GM12873 (cell line): ENCODE results near the gene TCERG1L.

Experiments
- CTCF ChIP-seq: IDR thresholded peaks from 2 replicates; pipeline ENCODE4 v1.5.1; 2012; ENCODE audit warnings: low read depth, mild to moderate bottlenecking, moderate library complexity, low read length, control low read depth; ENCODE audit not compliant: insufficient read depth; ENCODE audit errors: missing control alignments

TCERG1L gene

GRCh38 chr10:131062621-131063260 lies 248.8 kb downstream of the TCERG1L start:
- no peak for TF ChIP-seq CTCF

GRCh38 chr10:131061216-131061615 lies 250.3 kb downstream of the TCERG1L start:
- no peak for TF ChIP-seq CTCF

- no peak for TF ChIP-seq CTCF
Observed at GRCh38 chr10:131059881-131060280, 251.6 kb downstream of the TCERG1L start.

- no peak for TF ChIP-seq CTCF
Observed at GRCh38 chr10:131058799-131059198, 252.7 kb downstream of the TCERG1L start.

- TF ChIP-seq CTCF = no peak
Observed at GRCh38 chr10:131056781-131057180, 254.7 kb downstream of the TCERG1L start.

GRCh38 chr10:131056091-131056579 lies 255.4 kb downstream of the TCERG1L start:
- no peak for TF ChIP-seq CTCF

GRCh38 chr10:131055437-131055836 lies 256.1 kb downstream of the TCERG1L start:
- no peak for TF ChIP-seq CTCF

- no peak for TF ChIP-seq CTCF
Observed at GRCh38 chr10:131053192-131053591, 258.3 kb downstream of the TCERG1L start.
